ENCODE results near the gene TAF15.

DNA sequence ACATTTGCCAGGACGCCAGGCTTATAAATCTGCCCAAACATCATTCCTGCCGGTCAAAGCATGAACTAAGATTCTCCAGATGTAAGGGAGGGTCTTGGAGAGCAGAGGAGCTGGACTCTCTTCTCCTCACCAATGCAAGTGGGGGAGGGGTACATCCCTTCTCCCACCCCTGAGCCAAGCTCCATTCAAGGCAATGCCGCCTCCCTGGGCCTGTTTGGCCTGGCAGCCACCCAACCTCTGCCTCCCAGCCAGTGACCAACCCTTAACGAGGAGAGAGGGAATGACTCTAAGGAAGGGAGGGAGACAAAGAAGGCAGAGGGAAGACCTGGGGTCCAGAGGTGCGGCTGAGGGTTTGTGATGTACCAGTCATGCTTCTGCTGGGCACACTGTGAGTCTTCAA, 34.8 kb upstream of the TAF15 start:
- TF ChIP-seq, protein P1, sequence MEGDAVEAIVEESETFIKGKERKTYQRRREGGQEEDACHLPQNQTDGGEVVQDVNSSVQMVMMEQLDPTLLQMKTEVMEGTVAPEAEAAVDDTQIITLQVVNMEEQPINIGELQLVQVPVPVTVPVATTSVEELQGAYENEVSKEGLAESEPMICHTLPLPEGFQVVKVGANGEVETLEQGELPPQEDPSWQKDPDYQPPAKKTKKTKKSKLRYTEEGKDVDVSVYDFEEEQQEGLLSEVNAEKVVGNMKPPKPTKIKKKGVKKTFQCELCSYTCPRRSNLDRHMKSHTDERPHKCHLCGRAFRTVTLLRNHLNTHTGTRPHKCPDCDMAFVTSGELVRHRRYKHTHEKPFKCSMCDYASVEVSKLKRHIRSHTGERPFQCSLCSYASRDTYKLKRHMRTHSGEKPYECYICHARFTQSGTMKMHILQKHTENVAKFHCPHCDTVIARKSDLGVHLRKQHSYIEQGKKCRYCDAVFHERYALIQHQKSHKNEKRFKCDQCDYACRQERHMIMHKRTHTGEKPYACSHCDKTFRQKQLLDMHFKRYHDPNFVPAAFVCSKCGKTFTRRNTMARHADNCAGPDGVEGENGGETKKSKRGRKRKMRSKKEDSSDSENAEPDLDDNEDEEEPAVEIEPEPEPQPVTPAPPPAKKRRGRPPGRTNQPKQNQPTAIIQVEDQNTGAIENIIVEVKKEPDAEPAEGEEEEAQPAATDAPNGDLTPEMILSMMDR (IDR thresholded peaks at IDR 0.05) = peak in 1 of 6 experiments; percentile 7
- TF ChIP-seq POLR2A (IDR thresholded peaks at IDR 0.05) = peak in 2 of 4 donors; percentile 43 to 48
